Thoracic aorta (tissue), 2 donors: ENCODE data around the gene THOC5. TPM values are rescaled to one million over a fixed set of nuclear protein-coding genes. Genes with fewer than 3 reads are reported as not detected.

Experiments used
- ATAC-seq: fragments of 150-250 bp; one replicate; pipeline ENCODE4 v1.8.0; 2017; ENCODE audit warnings: low read depth; ENCODE audit not compliant: insufficient number of reproducible peaks, low FRiP score
- DNase-seq: peaks from one replicate; pipeline ENCODE4 v3.0.0-alpha.2; 2020; ENCODE audit warnings: low spot score
- H3K27ac ChIP-seq, 2 donors: fragments of 200-600 bp; sonication (generic); 1 replicate in 1 of 2; 2 replicates in 1 of 2; pipeline ENCODE4 v1.5.1; 2016; ENCODE audit warnings: mild to moderate bottlenecking in 2 of 2, moderate library complexity in 2 of 2
- H3K27me3 ChIP-seq: fragments of 200-600 bp; sonication (generic); replicated peaks from 2 replicates; pipeline ENCODE4 v1.6.0; 2016; ENCODE audit warnings: mild to moderate bottlenecking; ENCODE audit not compliant: insufficient read depth
- H3K36me3 ChIP-seq: fragments of 200-600 bp; sonication (generic); one replicate; pipeline ENCODE4 v1.5.1; 2016
- H3K4me1 ChIP-seq, 2 donors: fragments of 200-600 bp; sonication (generic); 1 replicate in 1 of 2; 2 replicates in 1 of 2; pipeline versions ENCODE4 v1.5.1 to v1.6.0; 2016; ENCODE audit warnings: low read depth in 2 of 2, mild to moderate bottlenecking in 1 of 2; ENCODE audit not compliant: control insufficient read depth in 1 of 2
- H3K4me3 ChIP-seq: fragments of 200-600 bp; sonication (generic); 2 replicates; pipeline ENCODE4 v1.5.1; 2016; ENCODE audit warnings: mild to moderate bottlenecking
- H3K9me3 ChIP-seq: fragments of 200-600 bp; sonication (generic); 2 replicates; pipeline ENCODE4 v1.5.1; 2016
- total RNA-seq, 2 donors: library from RNA; depleted of rRNA; stranded (reverse); fragments of >200 nt; gene quantifications; one replicate each; pipeline versions ENCODE4 v1.1.0 to v1.2.3, GENCODE V29; 2016
- TF ChIP-seq, protein P1 (sequence below): fragments of 200-600 bp; sonication (generic); IDR thresholded peaks from one replicate; pipeline ENCODE4 v1.5.1; 2019; ENCODE audit warnings: antibody characterized with exemption

THOC5 gene
- total RNA-seq, 2 donors from 2014 or later, result 39.8 to 104 TPM

DNA sequence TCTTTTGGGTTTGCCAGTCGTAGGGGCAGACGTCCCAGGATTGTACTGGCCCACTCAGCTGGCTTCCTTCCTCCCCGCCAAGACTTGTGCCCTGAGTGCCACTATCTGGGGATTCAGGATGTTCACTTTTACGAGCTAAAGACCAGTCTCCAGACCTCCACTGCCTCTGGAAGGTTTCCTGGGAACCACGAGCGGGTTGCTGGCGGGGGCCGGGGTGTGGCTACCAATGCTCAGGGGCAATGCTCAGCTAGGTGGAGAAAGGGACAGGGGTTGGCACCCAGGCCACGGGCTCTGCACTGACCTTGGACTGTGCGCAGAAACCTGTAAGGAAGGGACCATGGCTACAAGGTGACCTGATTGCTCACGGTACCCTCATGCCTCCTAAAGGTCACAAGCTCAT lies 71.3 kb downstream of the THOC5 start:
- DNase-seq (no peak), ATAC-seq (no peak)
- H3K27ac ChIP-seq, result no peak overlapping the region
- no peak overlapping the region for H3K4me3 ChIP-seq
- no peaks in the 10 kb centered on the region for H3K9me3 ChIP-seq
- TF ChIP-seq, protein P1, sequence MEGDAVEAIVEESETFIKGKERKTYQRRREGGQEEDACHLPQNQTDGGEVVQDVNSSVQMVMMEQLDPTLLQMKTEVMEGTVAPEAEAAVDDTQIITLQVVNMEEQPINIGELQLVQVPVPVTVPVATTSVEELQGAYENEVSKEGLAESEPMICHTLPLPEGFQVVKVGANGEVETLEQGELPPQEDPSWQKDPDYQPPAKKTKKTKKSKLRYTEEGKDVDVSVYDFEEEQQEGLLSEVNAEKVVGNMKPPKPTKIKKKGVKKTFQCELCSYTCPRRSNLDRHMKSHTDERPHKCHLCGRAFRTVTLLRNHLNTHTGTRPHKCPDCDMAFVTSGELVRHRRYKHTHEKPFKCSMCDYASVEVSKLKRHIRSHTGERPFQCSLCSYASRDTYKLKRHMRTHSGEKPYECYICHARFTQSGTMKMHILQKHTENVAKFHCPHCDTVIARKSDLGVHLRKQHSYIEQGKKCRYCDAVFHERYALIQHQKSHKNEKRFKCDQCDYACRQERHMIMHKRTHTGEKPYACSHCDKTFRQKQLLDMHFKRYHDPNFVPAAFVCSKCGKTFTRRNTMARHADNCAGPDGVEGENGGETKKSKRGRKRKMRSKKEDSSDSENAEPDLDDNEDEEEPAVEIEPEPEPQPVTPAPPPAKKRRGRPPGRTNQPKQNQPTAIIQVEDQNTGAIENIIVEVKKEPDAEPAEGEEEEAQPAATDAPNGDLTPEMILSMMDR, result no peak
- no peaks in the 10 kb centered on the region for H3K36me3 ChIP-seq
- H3K4me1 ChIP-seq, result peaks cover 6 to 14% of the 10 kb centered on the region in 2 donors
- H3K27me3 ChIP-seq, result peaks cover 5% of the 10 kb centered on the region

DNA sequence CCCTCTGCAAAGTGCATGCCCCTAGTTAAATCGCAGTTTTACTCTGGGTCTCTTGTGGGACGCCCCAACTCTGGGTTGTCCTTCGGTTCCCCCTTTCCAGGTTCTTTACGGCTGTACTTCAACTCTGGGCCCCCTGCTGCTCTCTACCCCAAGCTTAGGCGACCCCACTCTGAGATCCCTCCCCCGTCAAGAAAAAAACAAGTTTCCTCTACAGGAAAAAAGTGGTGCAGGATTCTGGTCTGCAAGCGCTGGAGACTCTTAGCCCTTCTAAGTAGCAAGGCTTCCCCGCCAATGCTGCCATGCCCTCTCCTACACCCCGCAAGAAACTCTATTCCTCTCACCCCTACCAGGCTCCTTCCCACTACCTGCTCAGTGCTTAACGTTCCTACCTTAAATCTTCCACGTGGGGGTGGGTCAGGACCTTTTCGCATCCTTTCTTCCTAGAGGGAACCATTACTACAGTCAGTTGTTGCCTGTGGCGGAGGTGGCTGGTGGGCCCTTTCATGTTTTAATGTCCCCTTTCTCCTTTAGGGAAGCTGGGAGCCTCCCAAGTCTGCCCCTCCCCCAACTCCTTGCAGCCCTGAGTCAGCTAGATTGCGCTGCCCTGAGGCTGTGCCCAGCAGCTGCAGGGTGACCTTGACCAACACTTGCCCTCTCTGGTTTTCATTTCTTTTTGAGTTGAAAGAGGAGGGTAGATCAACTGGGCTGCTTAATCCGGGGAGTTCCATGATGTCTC lies 72.1 kb downstream of the THOC5 start:
- TF ChIP-seq, protein P1, result no peak

DNA sequence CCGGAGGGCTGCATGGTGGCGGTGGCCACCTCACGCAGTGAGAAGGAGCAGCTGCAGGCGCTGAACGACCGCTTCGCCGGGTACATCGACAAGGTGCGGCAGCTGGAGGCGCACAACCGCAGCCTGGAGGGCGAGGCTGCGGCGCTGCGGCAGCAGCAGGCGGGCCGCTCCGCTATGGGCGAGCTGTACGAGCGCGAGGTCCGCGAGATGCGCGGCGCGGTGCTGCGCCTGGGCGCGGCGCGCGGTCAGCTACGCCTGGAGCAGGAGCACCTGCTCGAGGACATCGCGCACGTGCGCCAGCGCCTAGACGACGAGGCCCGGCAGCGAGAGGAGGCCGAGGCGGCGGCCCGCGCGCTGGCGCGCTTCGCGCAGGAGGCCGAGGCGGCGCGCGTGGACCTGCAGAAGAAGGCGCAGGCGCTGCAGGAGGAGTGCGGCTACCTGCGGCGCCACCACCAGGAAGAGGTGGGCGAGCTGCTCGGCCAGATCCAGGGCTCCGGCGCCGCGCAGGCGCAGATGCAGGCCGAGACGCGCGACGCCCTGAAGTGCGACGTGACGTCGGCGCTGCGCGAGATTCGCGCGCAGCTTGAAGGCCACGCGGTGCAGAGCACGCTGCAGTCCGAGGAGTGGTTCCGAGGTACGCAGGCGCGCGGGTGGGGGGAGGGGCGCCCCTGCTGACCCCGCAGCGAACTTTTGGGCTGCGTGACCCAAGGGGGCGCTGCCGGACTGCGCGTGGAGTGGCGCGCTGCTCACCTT lies 72.9 kb downstream of the THOC5 start:
- H3K27me3 ChIP-seq, result peaks cover 5% of the 10 kb centered on the region
- no peak overlapping the region for H3K27ac ChIP-seq
- peak overlapping the region; percentile 54 for H3K4me3 ChIP-seq
- DNase-seq (no peak), ATAC-seq (no peak)
- peaks cover 6 to 14% of the 10 kb centered on the region in 2 donors for H3K4me1 ChIP-seq
- H3K36me3 ChIP-seq, result no peaks in the 10 kb centered on the region
- no peaks in the 10 kb centered on the region for H3K9me3 ChIP-seq
- TF ChIP-seq, protein P1, result no peak

More for the DNA sequence above, 72.1 kb downstream of the THOC5 start:
- H3K36me3 ChIP-seq, result no peaks in the 10 kb centered on the region
- H3K4me3 ChIP-seq, result peak overlapping the region; percentile 54
- H3K4me1 ChIP-seq, result peaks cover 6 to 14% of the 10 kb centered on the region in 2 donors
- no peaks in the 10 kb centered on the region for H3K9me3 ChIP-seq
- ATAC-seq (no peak), DNase-seq (no peak)
- H3K27me3 ChIP-seq, result peaks cover 5% of the 10 kb centered on the region
- no peak overlapping the region for H3K27ac ChIP-seq

DNA sequence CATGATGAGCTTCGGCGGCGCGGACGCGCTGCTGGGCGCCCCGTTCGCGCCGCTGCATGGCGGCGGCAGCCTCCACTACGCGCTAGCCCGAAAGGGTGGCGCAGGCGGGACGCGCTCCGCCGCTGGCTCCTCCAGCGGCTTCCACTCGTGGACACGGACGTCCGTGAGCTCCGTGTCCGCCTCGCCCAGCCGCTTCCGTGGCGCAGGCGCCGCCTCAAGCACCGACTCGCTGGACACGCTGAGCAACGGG lies 73.4 kb downstream of the THOC5 start:
- ATAC-seq, result no peak
- H3K9me3 ChIP-seq, result no peaks in the 10 kb centered on the region
- peak overlapping the region; percentile 54 for H3K4me3 ChIP-seq
- no peak for DNase-seq
- H3K27ac ChIP-seq, result no peak overlapping the region
- TF ChIP-seq, protein P1, result no peak
- peaks cover 6 to 14% of the 10 kb centered on the region in 2 donors for H3K4me1 ChIP-seq
- peaks cover 5% of the 10 kb centered on the region for H3K27me3 ChIP-seq
- H3K36me3 ChIP-seq, result no peaks in the 10 kb centered on the region

DNA sequence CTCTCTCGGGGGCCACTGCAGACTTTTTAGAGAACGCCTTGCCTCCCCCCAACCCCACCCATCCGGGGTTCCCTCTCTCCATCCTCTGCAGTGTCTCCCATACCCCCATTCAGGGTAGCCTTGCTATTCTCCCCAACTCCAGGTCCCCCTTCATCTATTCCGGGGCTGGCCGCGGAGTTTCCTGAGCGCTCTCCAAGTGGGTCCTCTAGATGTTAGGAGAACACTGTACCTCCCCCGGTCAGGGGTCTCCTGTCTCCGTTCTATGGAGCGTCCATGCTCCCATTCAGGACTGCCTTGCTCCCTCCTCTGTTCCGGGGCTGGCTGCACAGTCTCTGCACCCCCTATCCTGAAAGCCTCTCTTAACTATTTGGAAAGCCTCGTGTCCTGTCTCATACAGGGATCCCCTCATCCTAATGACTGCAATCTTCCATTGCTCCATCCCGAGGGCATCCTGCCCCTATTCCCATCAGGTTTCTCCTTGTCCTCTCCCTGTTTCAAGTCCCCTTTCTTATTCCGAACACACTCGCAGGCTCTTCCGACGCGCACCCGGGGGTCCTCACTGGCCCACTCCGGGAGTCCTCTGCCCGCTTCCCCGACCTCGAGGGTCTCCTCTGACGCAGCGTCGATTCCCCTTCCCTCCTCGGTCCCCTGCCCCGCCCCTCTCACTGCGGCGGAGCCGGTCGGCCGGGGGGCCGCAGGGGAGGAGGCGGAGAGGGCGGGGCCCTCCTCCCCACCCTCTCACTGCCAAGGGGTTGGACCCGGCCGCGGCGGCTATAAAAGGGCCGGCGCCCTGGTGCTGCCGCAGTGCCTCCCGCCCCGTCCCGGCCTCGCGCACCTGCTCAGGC lies 73.9 kb downstream of the THOC5 start, which contains the start of gene NEFH:
Gene NEFH (plus strand): TSS at position 802 of the 845 bp plus-strand sequence. CDS start 45 bp downstream, outside the sequence.
- peaks cover 5% of the 10 kb centered on the region for H3K27me3 ChIP-seq
- peak within 1 kb of the TSS; percentile 54 for H3K4me3 ChIP-seq
- H3K9me3 ChIP-seq, result no peaks in the 10 kb centered on the region
- H3K4me1 ChIP-seq, result peaks cover 6 to 14% of the 10 kb centered on the region in 2 donors
- ATAC-seq (no peak), DNase-seq (no peak)
- H3K36me3 ChIP-seq, result no peaks in the 10 kb centered on the region
- no peak within 1 kb of the TSS for H3K27ac ChIP-seq
- TF ChIP-seq, protein P1, result no peak
